Measurements from ENCODE around the gene CFC1B.
"Not testable (repeated sequence)": the region's sequence is repeated elsewhere in the genome, so short reads cannot be mapped to it uniquely, and the experiment has no call there.

The CFC1B gene

GRCh38 chr2:130520992-130521391, at the start of gene CFC1B:
TSS of gene CFC1B (plus strand) at chr2:130521222. CDS start at chr2:130521485, 263 bp downstream.
- not testable (repeated sequence) for H3K27ac ChIP-seq

DNA sequence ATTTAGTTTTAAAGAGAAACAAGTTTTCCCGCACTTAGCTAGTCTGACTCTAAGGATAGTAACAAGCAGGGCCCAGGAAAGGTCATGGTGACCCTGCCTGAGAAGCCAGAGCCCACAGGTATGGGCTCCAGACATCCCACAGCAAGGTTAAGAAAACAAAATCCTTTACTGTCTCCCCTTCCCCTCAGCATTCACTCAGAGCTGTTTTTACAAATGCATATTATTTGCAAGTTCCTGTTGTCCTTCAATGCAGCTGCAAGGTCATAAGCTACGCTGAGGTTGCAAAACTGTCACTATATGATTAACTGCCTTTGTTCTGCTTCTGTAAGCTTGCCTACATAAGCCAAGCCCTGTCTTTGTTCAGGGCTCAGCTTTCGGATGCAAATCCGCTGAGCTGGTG, 29.9 kb upstream of the CFC1B start:
- not testable (repeated sequence) for H3K27ac ChIP-seq

GRCh38 chr2:130509228-130509627, 11.8 kb upstream of the CFC1B start, which contains the start of gene POTEI:
TSS of gene POTEI (minus strand) at chr2:130509328. CDS start at chr2:130509235, 93 bp downstream.
- not testable (repeated sequence) for H3K27ac ChIP-seq

DNA sequence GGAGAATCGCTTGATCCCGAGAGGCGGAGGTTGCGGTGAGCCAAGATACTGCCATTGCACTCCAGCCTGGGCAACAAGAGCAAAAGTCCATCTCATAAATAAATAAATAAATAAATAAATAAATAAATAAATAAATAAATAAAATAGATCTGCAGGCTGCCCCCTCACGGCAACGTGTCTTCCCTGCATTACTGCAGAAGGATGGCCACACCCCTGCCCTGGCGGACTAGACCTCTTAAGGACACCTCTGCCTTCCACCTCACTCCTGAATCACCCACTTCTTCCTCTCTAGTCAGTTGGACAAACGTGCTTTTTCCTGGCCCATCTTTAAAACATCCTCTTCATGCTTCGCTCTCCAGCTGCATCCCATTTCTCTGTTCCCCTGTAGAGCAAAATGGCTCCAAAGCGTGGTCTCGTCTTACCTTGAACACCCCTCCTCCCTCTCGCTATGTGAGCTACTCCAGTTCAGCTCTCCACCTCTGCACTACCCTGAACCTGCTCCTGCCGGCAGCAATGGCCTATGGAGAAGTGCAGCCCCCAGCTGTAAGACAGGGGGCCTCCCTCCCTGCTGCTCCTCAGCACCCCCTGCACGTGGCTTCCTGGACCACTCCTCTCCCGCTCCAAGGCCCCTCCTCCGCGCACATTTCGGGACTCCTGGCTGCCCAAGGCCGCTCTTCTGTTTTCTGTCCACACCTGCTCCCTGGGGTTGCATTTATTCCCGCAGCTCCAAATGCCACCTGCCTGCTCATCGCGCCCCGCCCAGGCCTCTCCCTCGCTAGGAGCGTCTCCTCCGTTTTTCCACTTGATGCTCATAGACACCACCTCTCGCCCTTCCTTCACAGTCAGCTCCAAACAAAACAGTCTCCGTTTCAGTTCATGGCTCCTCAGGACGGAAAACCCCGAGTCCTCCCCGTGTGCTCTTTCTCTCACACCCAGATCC, 9.9 kb upstream of the CFC1B start:
- not testable (repeated sequence) for H3K27ac ChIP-seq

DNA sequence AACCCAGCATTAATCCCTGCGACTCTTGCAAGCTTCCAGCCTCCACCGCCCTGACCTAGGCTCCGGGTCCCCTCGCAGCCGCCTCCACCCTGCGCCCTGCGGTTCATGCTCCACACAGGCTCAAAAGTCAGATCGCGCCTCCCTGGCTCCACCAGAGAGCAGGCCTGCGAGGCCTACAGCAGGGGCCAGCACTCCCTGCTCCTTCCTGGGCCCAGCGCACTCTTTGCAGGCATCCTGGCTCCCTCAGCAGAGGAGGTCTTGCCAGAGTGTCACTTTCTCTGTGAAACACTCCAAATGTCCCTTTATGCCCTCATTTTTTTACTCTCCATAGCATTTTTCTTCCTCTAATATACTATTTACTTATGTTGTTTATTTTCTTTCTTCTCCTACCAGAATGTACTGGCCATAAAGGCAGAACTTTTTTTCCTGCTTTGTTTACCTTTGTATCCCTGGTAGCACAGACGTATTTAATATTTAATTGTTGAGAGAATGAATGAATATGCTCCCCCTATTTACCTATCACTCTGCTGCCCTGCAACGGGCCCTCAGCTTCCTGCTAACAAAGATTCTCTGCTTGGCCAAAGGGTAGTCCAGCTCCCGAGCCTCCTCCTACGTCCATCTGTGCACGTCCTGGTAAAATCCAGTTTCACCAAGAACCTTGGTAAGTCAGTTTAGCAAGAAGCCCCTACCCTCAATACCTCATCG, 9.1 kb upstream of the CFC1B start:
- H3K27ac ChIP-seq: not testable (repeated sequence)

GRCh38 chr2:130518516-130519106, 2.4 kb upstream of the CFC1B start:
- H3K27ac ChIP-seq: not testable (repeated sequence)

- not testable (repeated sequence) for H3K27ac ChIP-seq
Observed at GRCh38 chr2:130522390-130522789, 1.4 kb downstream of the CFC1B start.

GRCh38 chr2:130527365-130527967, 6.4 kb downstream of the CFC1B start:
- H3K27ac ChIP-seq: not testable (repeated sequence)

DNA sequence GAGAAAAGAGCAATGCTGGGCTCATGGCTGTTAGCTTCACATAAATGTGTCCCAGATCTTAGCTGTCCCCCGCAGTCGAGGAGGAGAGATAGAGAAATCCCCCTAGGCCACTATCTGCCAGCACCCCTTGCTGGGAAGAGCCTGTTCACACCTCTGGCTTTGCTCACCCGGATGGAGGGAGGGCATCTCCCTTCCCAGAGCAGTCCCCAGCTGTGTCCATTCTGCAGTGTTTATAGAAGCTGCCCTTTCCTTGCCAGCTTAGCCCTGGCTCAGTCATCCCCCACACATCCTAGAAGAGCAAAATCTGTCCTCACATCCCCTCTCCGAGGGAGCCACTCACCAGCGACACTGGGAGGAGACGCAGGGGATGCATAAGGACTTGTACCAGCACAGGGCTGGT, 8.5 kb downstream of the CFC1B start:
- H3K27ac ChIP-seq: not testable (repeated sequence)

- not testable (repeated sequence) for H3K27ac ChIP-seq
Observed at GRCh38 chr2:130530212-130530611, 9.2 kb downstream of the CFC1B start.

- H3K27ac ChIP-seq: not testable (repeated sequence)
Observed at GRCh38 chr2:130531225-130531624, 10.2 kb downstream of the CFC1B start.

GRCh38 chr2:130531672-130532071, 10.7 kb downstream of the CFC1B start:
- H3K27ac ChIP-seq: not testable (repeated sequence)

DNA sequence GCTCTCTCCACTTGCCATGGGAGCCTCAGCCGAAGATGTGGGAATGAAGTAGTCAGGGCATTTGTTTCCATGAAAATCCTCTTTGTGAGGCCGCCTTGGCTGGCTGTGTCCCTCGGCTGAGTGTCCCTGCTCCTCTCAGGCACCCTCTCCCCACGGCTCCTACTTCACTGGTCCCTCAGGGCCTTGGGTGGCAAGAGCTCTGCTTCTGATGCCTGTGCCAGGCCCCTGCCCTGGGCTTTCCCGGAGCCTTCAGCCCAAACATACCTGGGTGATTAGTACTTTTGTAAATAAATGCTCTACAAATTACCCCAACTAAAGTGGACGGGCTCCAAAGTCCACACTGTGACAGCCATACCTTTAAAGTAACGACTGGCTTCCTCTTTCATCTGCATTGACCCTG, 15.6 kb downstream of the CFC1B start:
- H3K27ac ChIP-seq: not testable (repeated sequence)

DNA sequence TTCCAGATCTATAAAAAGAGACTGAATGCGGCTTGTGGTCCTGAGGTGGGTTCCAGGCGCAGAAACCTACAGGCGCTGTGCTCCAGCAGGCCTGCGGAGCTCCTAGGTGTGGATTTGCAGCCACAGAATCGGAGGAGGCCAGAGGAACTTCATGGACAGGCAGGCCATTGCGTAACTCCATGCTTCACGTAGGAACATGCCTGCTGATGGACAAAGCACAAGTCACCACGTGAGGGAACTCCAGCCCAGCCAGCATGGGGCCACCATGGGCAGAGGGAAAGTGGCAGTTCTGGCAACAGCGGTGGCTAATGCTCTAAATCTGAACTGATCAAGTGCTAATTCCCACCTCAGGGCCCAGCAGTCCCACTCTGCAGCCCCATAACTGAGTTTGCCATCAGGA, 17.2 kb downstream of the CFC1B start:
- H3K27ac ChIP-seq: not testable (repeated sequence)

DNA sequence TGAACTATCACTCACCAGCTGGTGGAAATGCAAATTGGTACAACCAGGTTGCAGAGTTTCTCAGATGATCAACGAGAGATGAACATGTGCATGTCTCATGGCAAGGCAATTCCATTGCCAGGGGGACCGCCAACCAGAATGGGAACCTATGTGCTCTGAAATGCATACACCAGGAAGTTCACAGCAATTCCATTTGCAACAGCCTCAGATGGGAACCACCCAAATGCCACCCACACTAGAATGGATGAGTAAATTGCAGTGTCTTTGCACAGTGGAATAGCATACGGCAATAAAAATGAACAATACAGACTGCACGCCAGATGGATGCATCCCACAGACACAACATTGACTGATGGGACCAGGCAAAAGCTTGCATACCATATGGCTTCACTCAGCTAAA, 21.8 kb downstream of the CFC1B start:
- not testable (repeated sequence) for H3K27ac ChIP-seq

DNA sequence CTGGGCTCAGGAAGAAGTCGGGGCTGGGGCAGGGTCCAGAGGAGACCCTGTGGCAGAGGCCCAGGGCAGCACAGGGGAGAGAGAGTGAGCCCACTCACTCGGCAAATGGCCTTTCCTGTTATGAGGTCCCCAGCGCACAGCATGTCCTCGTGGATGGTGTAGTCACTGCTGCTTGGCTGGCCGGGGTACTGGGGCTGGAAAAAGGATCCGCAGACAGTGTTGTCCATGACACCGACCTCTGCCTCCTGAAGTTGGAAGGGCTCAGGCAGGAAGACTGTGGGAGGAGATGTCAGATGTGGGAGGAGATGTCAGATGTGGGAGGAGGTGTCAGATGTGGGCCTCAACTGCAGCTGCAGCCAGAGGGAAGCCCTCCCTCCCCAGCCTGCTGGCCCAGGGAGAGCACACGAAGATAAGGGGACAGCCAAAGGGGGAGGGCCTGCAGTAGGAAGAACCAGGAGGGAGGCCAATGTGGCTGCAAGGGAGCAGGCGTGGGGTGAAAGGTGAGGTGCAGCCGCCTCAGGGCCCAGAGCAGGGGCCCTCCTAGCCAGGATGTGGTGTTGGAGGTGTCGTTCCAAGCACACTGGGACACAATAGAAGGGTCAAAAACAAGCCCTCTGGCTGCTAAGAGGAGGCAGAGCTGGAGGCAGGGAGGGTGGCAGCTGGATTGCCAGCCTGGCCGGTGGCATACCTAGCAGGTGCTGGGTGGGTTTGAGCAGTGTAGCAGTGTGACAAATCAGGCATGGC, 22.9 kb downstream of the CFC1B start:
- not testable (repeated sequence) for H3K27ac ChIP-seq

DNA sequence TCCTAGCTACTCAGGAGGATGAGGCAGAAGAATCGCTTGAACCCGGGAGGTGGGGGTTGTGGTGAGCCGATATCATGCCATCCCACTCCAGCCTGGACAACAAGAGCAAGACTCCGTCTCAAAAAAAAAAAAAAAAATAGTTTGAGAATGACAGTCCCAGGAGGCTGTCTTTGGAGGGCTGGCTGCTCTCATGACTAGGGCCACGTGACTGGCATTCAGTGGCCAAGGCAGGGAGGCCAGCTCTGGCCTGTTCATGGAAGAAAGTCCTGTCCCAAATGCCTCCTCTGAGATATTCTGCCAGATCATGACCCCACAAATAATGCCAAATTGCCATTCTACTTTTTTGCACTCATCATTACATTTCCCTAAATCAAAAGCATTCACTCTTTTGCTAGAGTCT, 24.0 kb downstream of the CFC1B start:
- not testable (repeated sequence) for H3K27ac ChIP-seq

DNA sequence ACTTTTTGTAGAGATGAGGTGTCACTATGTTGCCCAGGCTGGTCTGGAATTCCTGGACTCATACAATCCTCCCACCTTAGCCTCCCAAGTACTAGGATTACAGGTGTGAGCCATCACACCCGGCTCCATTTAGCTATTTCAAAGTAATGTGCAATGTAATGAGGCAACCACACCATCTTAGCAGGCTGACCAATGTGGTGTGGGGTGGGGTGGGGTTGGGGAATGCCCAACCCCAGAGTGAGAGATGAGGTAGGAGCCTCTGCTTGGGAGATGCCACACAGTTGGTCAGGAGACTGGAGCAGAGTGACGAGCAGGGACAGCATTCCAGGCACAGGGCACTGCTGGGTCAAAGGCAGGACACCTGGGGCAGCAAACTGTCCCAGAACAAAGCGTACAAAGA, 27.4 kb downstream of the CFC1B start:
- not testable (repeated sequence) for H3K27ac ChIP-seq

- H3K27ac ChIP-seq: not testable (repeated sequence)
Observed at GRCh38 chr2:130549475-130549874, 28.5 kb downstream of the CFC1B start.

- H3K27ac ChIP-seq: not testable (repeated sequence)
Observed at GRCh38 chr2:130554178-130554577, 33.2 kb downstream of the CFC1B start.

DNA sequence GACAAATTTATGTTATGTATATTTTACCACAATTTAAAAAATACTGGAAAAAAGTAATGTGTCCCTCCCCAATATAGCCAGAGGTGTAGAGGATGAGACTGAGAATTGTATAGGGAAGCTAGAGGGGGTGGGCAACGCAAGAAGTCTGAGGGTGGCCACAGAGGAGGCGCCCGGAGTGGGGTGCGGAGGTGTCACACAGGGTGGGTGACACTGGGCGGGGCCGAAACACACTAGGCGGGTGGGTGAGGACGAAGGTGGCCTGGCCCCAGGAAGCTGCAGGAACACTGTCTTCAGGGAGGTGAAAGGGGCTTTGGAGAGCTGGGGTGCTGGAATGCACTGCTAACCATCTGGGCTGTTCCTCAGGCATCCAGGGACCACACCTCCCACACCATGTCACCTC, 35.4 kb downstream of the CFC1B start:
- H3K27ac ChIP-seq: not testable (repeated sequence)

DNA sequence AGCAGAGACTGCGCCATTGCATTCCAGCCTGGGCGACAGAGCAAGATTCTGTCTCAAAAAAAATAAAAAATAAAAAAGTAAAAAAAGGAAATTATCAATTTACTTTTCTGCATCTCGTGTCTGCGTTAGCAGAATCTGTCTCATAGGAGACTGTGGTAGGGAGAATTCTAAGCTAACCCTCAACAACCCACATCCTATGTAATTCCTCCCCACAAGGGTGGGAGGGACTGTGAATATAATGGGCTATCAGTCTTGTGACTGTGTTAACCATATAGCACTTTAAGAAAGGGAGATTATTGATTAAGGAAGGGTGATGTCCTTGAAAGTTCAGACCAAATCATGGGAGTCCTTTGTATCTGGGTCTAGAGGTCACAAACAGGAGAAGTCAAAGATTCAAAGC, 45.1 kb downstream of the CFC1B start:
- not testable (repeated sequence) for H3K27ac ChIP-seq
